ENCODE data around the gene ZNF600. TPM values are rescaled to one million over a fixed set of nuclear protein-coding genes. Genes with fewer than 3 reads are reported as not detected.

Gene ZNF600
- total and polyA plus RNA-seq, 9 of the 15 experiments (the other 6 are each of a cell fraction or from before 2014, with no cell fraction given) = 5.7 to 21.5 (median 17.6) TPM

GRCh38 chr19:52825765-52826164, 39.2 kb upstream of the ZNF600 start (continued):
- TF ChIP-seq PBX2 (CRISPR knock-in tag; IDR thresholded peaks at IDR 0.05; ENCODE audit: low read depth) (no peak), PBX2 (tag; conservative IDR thresholded peaks at IDR 0.05; ENCODE audit: low read depth) (peak; percentile 52), CEBPG (CRISPR knock-in tag; IDR thresholded peaks at IDR 0.05) (no peak), CEBPG (tag; conservative IDR thresholded peaks at IDR 0.05 in 1 of 2, IDR thresholded peaks at IDR 0.05 in 1 of 2) (0 out of 4 replicates have a peak, but pooled peaks of 1 of the 2 experiments have one; percentile 17), KDM4B (IDR thresholded peaks at IDR 0.05; ENCODE audit: borderline replicate concordance in 2 of 2, low read depth in 1 of 2) (no peak), SMARCB1 (IDR thresholded peaks at IDR 0.05; ENCODE audit: insufficient read length, low read depth) (no peak), PKNOX1 (IDR thresholded peaks at IDR 0.05) (peak; percentile 50; the same call in 1 of the 2 replicates), CEBPB (tag; IDR thresholded peaks at IDR 0.05) (peak; percentile 87), MEIS2 (IDR thresholded peaks at IDR 0.05; ENCODE audit: partially characterized antibody) (peak; percentile 83)
